Lower lobe of right lung (tissue), 2 donors: ENCODE data around the gene SIVA1. TPM values are rescaled to one million over a fixed set of nuclear protein-coding genes. Genes with fewer than 3 reads are reported as not detected.

Experiments used
- ATAC-seq, 2 donors: fragments of 200-7000 bp; cut with Tn5 transposase; one replicate each; pipeline ENCODE4 v1.9.1; 2020 to 2022; ENCODE audit warnings: mild to moderate bottlenecking in 2 of 2, moderate library complexity in 2 of 2
- DNase-seq: peaks from one replicate; pipeline ENCODE4 v3.0.0-alpha.2; 2020
- H3K27ac ChIP-seq: fragments of 200-600 bp; one replicate; pipeline ENCODE4 v1.8.0; 2022
- H3K27me3 ChIP-seq: fragments of 200-600 bp; one replicate; pipeline ENCODE4 v1.8.0; 2022; ENCODE audit warnings: low read depth
- H3K36me3 ChIP-seq: fragments of 200-600 bp; one replicate; pipeline ENCODE4 v1.8.0; 2022; ENCODE audit warnings: mild to moderate bottlenecking
- H3K4me1 ChIP-seq: fragments of 200-600 bp; one replicate; pipeline ENCODE4 v1.8.0; 2022
- H3K4me3 ChIP-seq: fragments of 200-600 bp; one replicate; pipeline ENCODE4 v1.8.0; 2022; ENCODE audit warnings: mild to moderate bottlenecking
- H3K9me3 ChIP-seq: fragments of 200-600 bp; one replicate; pipeline ENCODE4 v1.8.0; 2022
- intact Hi-C: fragments of 100-400 bp; cut with DNase I; formaldehyde crosslinking; loops from one replicate; pipeline ENCODE4 v1.11.0; 2022
- total RNA-seq: library from RNA; stranded (reverse); fragmentation: NEBNext Ultra II Directional; extraction: Animal tissue kit (Norgen Biotek cat#: 25700); gene quantifications from one replicate; pipeline ENCODE4 v1.2.1, GENCODE V29; 2021
- TF ChIP-seq, protein P1 (sequence below): fragments of 200-600 bp; IDR thresholded peaks from one replicate; pipeline ENCODE4 v1.8.0; 2022; ENCODE audit warnings: antibody characterized with exemption, mild to moderate bottlenecking
- donor health status: DM: no; HTN: yes; CAD: no; lungs with severe emphysema.

The SIVA1 gene
- total RNA-seq, 1 donor from 2014 or later: 66.3 TPM

DNA sequence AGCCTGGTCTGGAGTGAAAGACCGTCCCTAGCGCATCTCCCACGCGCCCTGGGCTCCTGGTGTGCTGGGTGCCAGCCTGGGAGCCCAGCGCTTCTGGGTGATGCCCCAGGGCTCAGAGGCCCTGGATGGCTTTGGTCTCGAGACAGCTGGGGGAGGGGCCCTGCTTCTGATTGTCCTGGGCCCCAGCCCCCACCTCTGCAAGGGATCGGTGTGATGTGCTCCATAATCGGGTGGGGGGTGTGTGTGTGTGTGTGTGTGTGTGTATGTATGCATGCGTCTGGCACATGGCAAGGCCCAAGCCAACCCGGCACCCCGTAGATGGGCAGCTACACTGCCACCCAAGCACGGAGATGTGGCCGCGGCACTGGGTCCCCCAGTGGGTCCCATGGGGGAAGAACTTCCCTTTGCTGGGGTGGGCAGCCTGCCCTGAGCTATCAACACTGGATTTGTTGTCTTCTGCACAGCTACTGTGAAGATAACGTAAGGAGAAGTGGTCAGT is 51.0 kb downstream of the SIVA1 start:
- no peaks in the 10 kb centered on the region for H3K9me3 ChIP-seq
- ATAC-seq (no peak), DNase-seq (no peak)
- no peaks in the 10 kb centered on the region for H3K36me3 ChIP-seq
- no peaks in the 10 kb centered on the region for H3K27me3 ChIP-seq
- TF ChIP-seq, protein P1, sequence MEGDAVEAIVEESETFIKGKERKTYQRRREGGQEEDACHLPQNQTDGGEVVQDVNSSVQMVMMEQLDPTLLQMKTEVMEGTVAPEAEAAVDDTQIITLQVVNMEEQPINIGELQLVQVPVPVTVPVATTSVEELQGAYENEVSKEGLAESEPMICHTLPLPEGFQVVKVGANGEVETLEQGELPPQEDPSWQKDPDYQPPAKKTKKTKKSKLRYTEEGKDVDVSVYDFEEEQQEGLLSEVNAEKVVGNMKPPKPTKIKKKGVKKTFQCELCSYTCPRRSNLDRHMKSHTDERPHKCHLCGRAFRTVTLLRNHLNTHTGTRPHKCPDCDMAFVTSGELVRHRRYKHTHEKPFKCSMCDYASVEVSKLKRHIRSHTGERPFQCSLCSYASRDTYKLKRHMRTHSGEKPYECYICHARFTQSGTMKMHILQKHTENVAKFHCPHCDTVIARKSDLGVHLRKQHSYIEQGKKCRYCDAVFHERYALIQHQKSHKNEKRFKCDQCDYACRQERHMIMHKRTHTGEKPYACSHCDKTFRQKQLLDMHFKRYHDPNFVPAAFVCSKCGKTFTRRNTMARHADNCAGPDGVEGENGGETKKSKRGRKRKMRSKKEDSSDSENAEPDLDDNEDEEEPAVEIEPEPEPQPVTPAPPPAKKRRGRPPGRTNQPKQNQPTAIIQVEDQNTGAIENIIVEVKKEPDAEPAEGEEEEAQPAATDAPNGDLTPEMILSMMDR: no peak
- no peak overlapping the region for H3K27ac ChIP-seq
- peaks cover 52% of the 10 kb centered on the region for H3K4me1 ChIP-seq
- intact Hi-C loops: no loop called here
- no peak overlapping the region for H3K4me3 ChIP-seq

DNA sequence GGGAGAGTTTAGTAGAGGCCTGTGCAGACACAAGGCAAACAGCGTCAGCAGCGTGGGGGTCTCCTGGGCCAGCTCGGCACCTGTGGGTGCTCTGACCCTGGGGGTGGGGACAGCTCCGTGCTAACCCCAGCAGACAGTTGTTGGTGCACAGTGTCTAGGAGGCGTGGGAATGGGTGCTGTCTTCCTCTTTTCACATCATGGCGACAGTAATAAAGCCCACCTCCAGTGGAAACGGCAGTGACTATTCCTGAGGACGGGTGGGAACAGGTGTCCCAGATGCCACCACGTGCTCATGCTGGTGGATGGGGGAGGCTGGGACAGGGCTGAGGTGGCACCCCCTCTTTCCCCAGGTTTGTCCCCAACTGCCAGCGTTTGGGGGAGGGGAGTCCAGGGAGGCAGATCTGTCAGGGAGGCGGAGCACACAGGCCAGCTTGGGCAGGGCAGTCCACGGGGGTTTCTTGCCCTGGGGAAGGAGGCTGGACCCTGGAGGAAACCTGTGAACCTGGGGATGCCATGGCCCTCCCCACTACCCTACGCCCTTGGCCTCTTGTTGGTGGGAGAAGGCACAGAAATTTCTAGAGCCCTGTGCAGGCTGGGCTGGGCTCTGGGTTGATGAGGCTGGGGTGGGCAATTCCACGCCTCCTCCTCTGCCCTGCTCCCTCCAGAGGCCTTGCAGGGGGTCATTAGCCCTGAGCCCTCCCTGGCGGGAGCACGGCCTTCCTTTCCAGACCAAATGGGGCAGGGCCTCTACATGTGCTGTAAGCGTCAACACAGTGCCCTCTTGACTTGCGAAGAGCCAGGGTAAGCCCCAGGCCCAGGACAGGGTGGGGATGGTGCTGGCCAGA is 51.8 kb downstream of the SIVA1 start:
- Histone ChIP-seq H3K27ac (no peak overlapping the region), H3K4me1 (peaks cover 44% of the 10 kb centered on the region), H3K9me3 (no peaks in the 10 kb centered on the region), H3K36me3 (no peaks in the 10 kb centered on the region), H3K27me3 (no peaks in the 10 kb centered on the region), H3K4me3 (no peak overlapping the region)
- intact Hi-C loops: no loop called here
- no peak for ATAC-seq
- no peak for DNase-seq
- TF ChIP-seq, protein P1: no peak

DNA sequence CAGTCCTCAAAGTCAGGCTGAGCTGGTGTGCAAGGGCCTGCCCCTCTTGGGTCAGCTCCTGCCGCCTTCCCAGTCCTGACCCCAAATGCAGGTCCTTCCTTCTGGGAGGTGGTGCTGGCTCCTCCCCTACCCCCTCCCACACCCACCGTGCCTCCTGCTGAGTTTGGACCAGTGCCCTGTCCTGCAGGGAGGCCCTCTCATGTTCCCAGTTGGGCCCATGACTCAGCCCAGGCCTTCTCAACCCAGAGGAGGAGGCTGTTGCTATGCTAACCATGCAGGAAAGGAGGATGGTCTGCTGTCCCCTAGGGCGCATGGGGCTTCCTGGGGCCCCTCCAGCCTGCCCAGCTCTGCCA is 52.4 kb downstream of the SIVA1 start:
- Histone ChIP-seq H3K9me3 (no peaks in the 10 kb centered on the region), H3K4me3 (no peak overlapping the region), H3K36me3 (no peaks in the 10 kb centered on the region), H3K4me1 (peaks cover 40% of the 10 kb centered on the region), H3K27me3 (no peaks in the 10 kb centered on the region), H3K27ac (no peak overlapping the region)
- ATAC-seq (peak; percentile 25 to 52), DNase-seq (peak; percentile 69)
- TF ChIP-seq, protein P1: no peak
- intact Hi-C loops: no loop called here

DNA sequence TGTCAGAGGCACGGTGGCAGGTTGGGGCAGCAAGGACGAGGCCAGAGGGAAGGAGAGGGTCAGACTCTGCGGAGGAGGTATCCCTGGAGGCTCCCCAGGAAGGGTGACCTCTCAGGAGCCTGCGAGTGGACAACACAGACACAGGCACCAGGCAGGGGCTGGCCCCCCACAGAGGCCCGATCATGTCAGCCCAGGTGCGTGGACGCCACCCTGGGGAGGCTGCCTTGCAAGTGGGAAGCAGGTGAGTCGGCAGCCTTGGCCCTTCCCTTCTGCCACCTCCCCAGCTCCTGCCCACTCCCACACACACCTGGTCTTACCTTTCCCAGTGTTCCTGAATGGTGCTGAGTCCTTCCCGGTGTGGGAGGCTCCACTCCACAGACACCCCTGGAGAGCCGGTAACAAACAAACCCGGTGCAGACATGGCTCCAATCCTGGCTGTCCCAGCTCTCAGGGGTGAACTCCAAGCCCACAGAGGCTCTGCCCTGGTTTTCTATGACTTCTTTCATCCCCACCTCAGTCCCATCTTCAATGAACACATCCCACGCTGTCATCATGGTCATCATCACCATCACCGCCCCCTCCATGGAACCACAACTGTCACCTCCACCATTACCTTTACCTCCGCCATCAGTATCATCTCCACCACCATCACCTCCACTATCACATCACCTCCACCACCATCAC is 53.1 kb downstream of the SIVA1 start:
- intact Hi-C loops: no loop called here
- DNase-seq (no peak), ATAC-seq (no peak)
- Histone ChIP-seq H3K4me3 (no peak overlapping the region), H3K27me3 (no peaks in the 10 kb centered on the region), H3K9me3 (no peaks in the 10 kb centered on the region), H3K27ac (no peak overlapping the region), H3K4me1 (peaks cover 37% of the 10 kb centered on the region), H3K36me3 (no peaks in the 10 kb centered on the region)
- TF ChIP-seq, protein P1: no peak

DNA sequence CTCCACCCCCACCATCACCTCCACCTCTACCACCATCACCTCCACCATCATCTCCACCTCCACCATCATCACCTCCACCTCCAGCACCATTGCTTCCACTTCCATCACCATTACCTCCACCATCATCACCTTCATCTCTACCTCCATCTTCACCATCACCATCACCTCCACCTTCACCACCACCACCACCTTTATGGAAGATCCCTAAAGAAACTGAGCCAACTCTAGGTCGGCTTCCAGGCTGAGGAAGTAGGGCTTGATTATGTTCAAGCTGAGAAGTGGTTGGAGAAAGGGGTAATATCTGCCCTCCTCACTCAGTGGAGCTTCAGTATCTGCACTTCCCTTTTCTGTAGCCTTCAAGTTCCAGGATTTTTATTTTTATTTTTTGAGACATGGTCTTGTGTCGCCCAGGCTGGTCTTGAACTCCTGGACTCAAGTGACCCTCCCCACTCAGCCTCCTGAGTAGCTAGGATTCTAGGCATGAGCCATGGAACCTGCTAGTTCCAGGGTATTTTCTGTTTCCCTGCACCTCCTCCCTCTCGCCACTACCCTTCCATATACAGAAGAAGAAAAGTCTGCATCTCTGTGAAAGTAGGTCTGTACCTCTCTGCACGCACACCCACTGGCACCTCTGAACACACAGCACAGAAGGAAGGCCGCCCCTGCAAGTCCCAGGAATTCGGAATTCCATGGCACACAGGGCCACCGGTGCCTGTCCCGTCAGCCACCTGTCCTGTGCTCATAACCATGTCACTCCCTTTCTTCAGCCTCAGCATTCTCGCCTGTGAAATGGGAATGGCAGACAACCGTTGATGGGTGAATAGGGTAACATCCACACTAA is 53.9 kb downstream of the SIVA1 start:
- intact Hi-C loops: no loop called here
- Histone ChIP-seq H3K9me3 (no peaks in the 10 kb centered on the region), H3K4me3 (no peak overlapping the region), H3K27me3 (no peaks in the 10 kb centered on the region), H3K36me3 (no peaks in the 10 kb centered on the region), H3K4me1 (peaks cover 30% of the 10 kb centered on the region), H3K27ac (no peak overlapping the region)
- TF ChIP-seq, protein P1: no peak
- no peak for DNase-seq
- no peak for ATAC-seq
